Endothelial cell of umbilical vein (primary cell): Measurements from ENCODE around the gene SPRYD7. TPM values are rescaled to one million over a fixed set of nuclear protein-coding genes. Genes with fewer than 3 reads are reported as not detected.

ENCODE experiments used
- BruUV-seq: library from RNA; stranded (reverse); fragments of 400-500 nt; replicated peaks from 2 replicates; lab custom pipeline; 2021; lab: Mats Ljungman, UMichigan
- CTCF ChIA-PET: fragments of 300-600, 350-600 bp; sonication (Branson Sonifier 250); formaldehyde crosslinking; loops from one replicate; lab custom pipeline; 2021; ENCODE audit warnings: antibody characterized with exemption, inconsistent platforms; lab: Charles Lee
- POLR2A ChIA-PET: fragments of 300-600, 350-600 bp; sonication (Branson Sonifier 250); formaldehyde crosslinking; loops from one replicate; lab custom pipeline; 2021; ENCODE audit warnings: antibody characterized with exemption, inconsistent platforms; lab: Charles Lee
- DNase-seq: peaks from one replicate; pipeline ENCODE4 v3.0.0-alpha.2; 2011; ENCODE audit warnings: low read depth, low spot score
- FAIRE-seq: peaks from 2 replicates; lab custom pipeline; 2011; peaks lifted over from hg19 to GRCh38; lab: Jason Lieb, UNC
- H2AFZ ChIP-seq: 2 replicates; pipeline ENCODE4 v1.6.0; 2012; ENCODE audit warnings: low read depth, low read length, control low read depth, inconsistent platforms
- H3K27ac ChIP-seq: 2 replicates; pipeline ENCODE4 v1.5.1; 2011; ENCODE audit warnings: low read depth, mild to moderate bottlenecking, control low read depth, low read length, moderate library complexity; ENCODE audit not compliant: insufficient read depth
- H3K27me3 ChIP-seq, 2 experiments: 2 replicates each; pipeline versions ENCODE4 v1.6.0 to v1.6.1; 2011; ENCODE audit warnings: low read length in 2 of 2, mixed read lengths in 1 of 2; ENCODE audit not compliant: control insufficient read depth in 2 of 2, insufficient read depth in 2 of 2
- H3K36me3 ChIP-seq, 2 experiments: 2 replicates in 1 of 2; 3 replicates in 1 of 2; pipeline ENCODE4 v1.5.1; 2011; ENCODE audit warnings: low read length in 2 of 2, mild to moderate bottlenecking in 1 of 2, moderate library complexity in 1 of 2; ENCODE audit not compliant: control insufficient read depth in 2 of 2, insufficient read depth in 2 of 2; ENCODE audit errors: extremely low read depth in 1 of 2
- H3K4me1 ChIP-seq: 3 replicates; pipeline ENCODE4 v1.5.1; 2011; ENCODE audit warnings: mild to moderate bottlenecking, low read length; ENCODE audit not compliant: control insufficient read depth, insufficient read depth; ENCODE audit errors: extremely low read depth
- H3K4me2 ChIP-seq: 2 replicates; pipeline ENCODE4 v1.6.1; 2011; ENCODE audit warnings: low read length, control low read depth, mixed read lengths; ENCODE audit not compliant: insufficient read depth
- H3K4me3 ChIP-seq, 3 experiments: fragments of 200-600 bp in 1 of 3; sonication (generic), shearing (Covaris generic) in 1 of 3; replicated peaks in 1 of 3; 2 replicates each; pipeline ENCODE4 v1.5.1; 2011 to 2016; ENCODE audit warnings: control low read depth in 3 of 3, low read length in 3 of 3, mild to moderate bottlenecking in 2 of 3, inconsistent platforms in 1 of 3, low read depth in 1 of 3, moderate library complexity in 1 of 3; ENCODE audit not compliant: insufficient read depth in 1 of 3
- H3K79me2 ChIP-seq: 2 replicates; pipeline ENCODE4 v1.6.0; 2012; ENCODE audit warnings: low read length, inconsistent platforms; ENCODE audit not compliant: control insufficient read depth, insufficient read depth
- H3K9ac ChIP-seq: replicated peaks from 2 replicates; pipeline ENCODE3; 2011; ENCODE audit warnings: low read length, control low read depth; ENCODE audit not compliant: insufficient read depth; ENCODE audit errors: extremely low read depth
- H3K9me1 ChIP-seq: replicated peaks from 3 replicates; pipeline ENCODE4 v1.6.0; 2011; ENCODE audit warnings: mild to moderate bottlenecking, low read length; ENCODE audit not compliant: control insufficient read depth, insufficient read depth; ENCODE audit errors: extremely low read depth
- H3K9me3 ChIP-seq: replicated peaks from 2 replicates; pipeline ENCODE4 v1.5.1; 2012; ENCODE audit warnings: low read length, inconsistent platforms; ENCODE audit not compliant: control insufficient read depth, insufficient read depth
- H4K20me1 ChIP-seq: replicated peaks from 2 replicates; pipeline ENCODE3; 2011; ENCODE audit warnings: mild to moderate bottlenecking, low read length; ENCODE audit not compliant: control insufficient read depth, insufficient read depth; ENCODE audit errors: extremely low read depth
- CTCF ChIP-seq, 2 donors: IDR thresholded peaks; 1 replicate in 1 of 2; 2 replicates in 1 of 2; pipeline ENCODE4 v1.5.1; 2011; ENCODE audit warnings: low read length in 2 of 2, mild to moderate bottlenecking in 2 of 2, moderate library complexity in 2 of 2, control low read depth in 1 of 2, inconsistent platforms in 1 of 2, low read depth in 1 of 2; ENCODE audit not compliant: insufficient read depth in 1 of 2; ENCODE audit errors: extremely low read depth in 1 of 2
- FOS ChIP-seq: IDR thresholded peaks from 2 replicates; pipeline ENCODE4 v1.6.1; 2011; ENCODE audit warnings: mild to moderate bottlenecking, low read length, moderate library complexity, borderline replicate concordance; ENCODE audit not compliant: insufficient read depth
- JUN ChIP-seq: IDR thresholded peaks from 2 replicates; pipeline ENCODE4 v1.6.1; 2011; ENCODE audit warnings: borderline replicate concordance, low read depth; ENCODE audit not compliant: insufficient read length, insufficient read depth
- MAX ChIP-seq: IDR thresholded peaks from 2 replicates; pipeline ENCODE4 v1.6.1; 2011; ENCODE audit not compliant: insufficient read depth, insufficient read length
- MYC ChIP-seq: IDR thresholded peaks from one replicate; pipeline ENCODE4 v1.6.1; 2011; ENCODE audit warnings: mild to moderate bottlenecking, low read depth, low read length
- POLR2A ChIP-seq: IDR thresholded peaks from 2 replicates; pipeline ENCODE4 v1.6.1; 2012; ENCODE audit warnings: low read depth, mild to moderate bottlenecking, control low read depth, low read length
- POLR2AphosphoS5 ChIP-seq: IDR thresholded peaks from 2 replicates; pipeline ENCODE4 v1.6.1; 2012; ENCODE audit warnings: low read depth, mild to moderate bottlenecking, control low read depth, low read length, moderate library complexity; ENCODE audit not compliant: insufficient read depth
- dilution Hi-C: fragments of 300-500 bp; cut with MboI; formaldehyde crosslinking; loops from one replicate; pipeline ENCODE4 v1.15.0; 2019; ENCODE audit warnings: low sequenced_read_pairs; ENCODE audit not compliant: extremely low pct_ligation_motif_present
- intact Hi-C: fragments of 100-400 bp; cut with micrococcal nuclease; formaldehyde crosslinking; loops from one replicate; pipeline ENCODE4 v1.10.0; 2022
- polyA plus RNA-seq, 4 experiments: library from polyadenylated mRNA; depleted of rRNA in 3 of 4; stranded (reverse) in 3 of 4; unstranded in 1 of 4; fragments of >200 nt; gene quantifications; 2 replicates each; pipeline versions ENCODE4 v1.2.1 to v1.2.3, GENCODE V29; 2011 to 2012; ENCODE audit warnings: missing spikeins in 1 of 4
- total RNA-seq: library from RNA; stranded (reverse); gene quantifications from 2 replicates; pipeline ENCODE4 v1.2.3, GENCODE V29; 2021

Gene SPRYD7
- total and polyA plus RNA-seq, 2 donors (not counting 3 experiments of a cell fraction or from before 2014, with no cell fraction given): 2.9 to 7.5 TPM

DNA sequence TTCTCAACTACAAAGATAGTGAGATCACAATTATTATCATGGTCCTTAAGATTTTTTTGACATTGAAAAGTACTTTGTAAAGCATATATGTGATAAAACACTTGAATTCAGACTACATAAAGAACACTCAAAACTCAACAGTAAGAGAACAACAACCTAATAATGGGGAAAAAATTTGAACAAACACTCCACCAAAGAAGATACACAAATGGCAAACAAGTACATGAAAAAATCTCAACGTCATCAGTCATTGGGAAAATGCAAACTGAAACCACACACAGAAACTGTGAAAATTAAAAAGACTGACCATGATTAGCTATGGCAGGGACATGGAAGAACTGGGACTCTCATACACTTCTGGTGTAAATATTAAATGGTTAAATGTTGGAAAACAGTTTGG is 70.9 kb downstream of the SPRYD7 start:
- intact Hi-C loops (no loop called here), dilution Hi-C loops (no loop called here)
- H3K79me2 ChIP-seq: no peaks in the 10 kb centered on the region
- H3K27ac ChIP-seq: no peak overlapping the region
- DNase-seq (no peak), FAIRE-seq (no peak)
- POLR2A ChIA-PET: no interaction called here
- no peaks in the 10 kb centered on the region for H3K9me1 ChIP-seq
- no peak for TF ChIP-seq CTCF (IDR thresholded peaks at IDR 0.05; ENCODE audit: extremely low read depth in 1 of 2, insufficient read depth in 1 of 2, low read depth in 1 of 2, low read length in 2 of 2)
- no peak overlapping the region for H3K9ac ChIP-seq
- no peaks in the 10 kb centered on the region for H3K4me1 ChIP-seq
- H3K36me3 ChIP-seq: no peaks in the 10 kb centered on the region
- no peak overlapping the region for H3K4me3 ChIP-seq
- no peaks in the 10 kb centered on the region for H3K27me3 ChIP-seq
- H4K20me1 ChIP-seq: no peaks in the 10 kb centered on the region
- CTCF ChIA-PET: no interaction called here
- H3K4me2 ChIP-seq: no peak overlapping the region
- H2AFZ ChIP-seq: no peak overlapping the region
- BruUV-seq: no TSS peak
- no peaks in the 10 kb centered on the region for H3K9me3 ChIP-seq

DNA sequence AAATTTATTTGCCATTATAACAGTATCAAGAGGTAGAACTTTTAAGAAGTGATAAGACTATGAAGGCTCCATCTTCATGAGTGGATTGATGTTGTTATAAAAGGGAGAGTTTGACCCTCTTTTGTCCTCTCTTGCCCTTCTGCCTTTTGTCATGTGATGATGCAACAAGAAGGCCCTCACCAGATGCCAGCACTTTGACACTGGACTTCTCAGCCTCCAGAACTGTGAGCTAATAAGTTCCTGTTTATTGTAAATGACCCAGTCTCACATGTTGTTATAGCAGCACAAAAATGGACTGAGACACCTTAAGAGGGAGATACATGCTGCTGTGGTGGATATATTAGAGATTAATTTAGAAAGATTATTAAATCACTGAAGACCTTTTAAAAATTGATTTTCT is 71.6 kb downstream of the SPRYD7 start:
- TF ChIP-seq CTCF (IDR thresholded peaks at IDR 0.05; ENCODE audit: extremely low read depth in 1 of 2, insufficient read depth in 1 of 2, low read depth in 1 of 2, low read length in 2 of 2) (no peak), MAX (no peak), MYC (no peak), JUN (no peak), POLR2A (no peak), POLR2AphosphoS5 (no peak), FOS (no peak)
- Histone ChIP-seq H2AFZ (no peak overlapping the region), H3K9ac (no peak overlapping the region), H3K36me3 (no peaks in the 10 kb centered on the region), H3K79me2 (no peaks in the 10 kb centered on the region), H3K27ac (no peak overlapping the region), H3K27me3 (no peaks in the 10 kb centered on the region), H3K4me2 (no peak overlapping the region), H3K9me1 (no peaks in the 10 kb centered on the region), H3K4me1 (no peaks in the 10 kb centered on the region), H3K4me3 (no peak overlapping the region), H4K20me1 (no peaks in the 10 kb centered on the region), H3K9me3 (no peaks in the 10 kb centered on the region)
- DNase-seq (no peak), FAIRE-seq (no peak)
- POLR2A ChIA-PET: no interaction called here
- CTCF ChIA-PET: no interaction called here
- intact Hi-C loops: no loop called here
- BruUV-seq: no TSS peak
- dilution Hi-C loops: no loop called here
